ENCODE measurements around the gene ADAMTSL3. TPM values are rescaled to one million over a fixed set of nuclear protein-coding genes. Genes with fewer than 3 reads are reported as not detected.

ADAMTSL3 gene
- total RNA-seq, 2 experiments from 2014 or later = not detected

DNA sequence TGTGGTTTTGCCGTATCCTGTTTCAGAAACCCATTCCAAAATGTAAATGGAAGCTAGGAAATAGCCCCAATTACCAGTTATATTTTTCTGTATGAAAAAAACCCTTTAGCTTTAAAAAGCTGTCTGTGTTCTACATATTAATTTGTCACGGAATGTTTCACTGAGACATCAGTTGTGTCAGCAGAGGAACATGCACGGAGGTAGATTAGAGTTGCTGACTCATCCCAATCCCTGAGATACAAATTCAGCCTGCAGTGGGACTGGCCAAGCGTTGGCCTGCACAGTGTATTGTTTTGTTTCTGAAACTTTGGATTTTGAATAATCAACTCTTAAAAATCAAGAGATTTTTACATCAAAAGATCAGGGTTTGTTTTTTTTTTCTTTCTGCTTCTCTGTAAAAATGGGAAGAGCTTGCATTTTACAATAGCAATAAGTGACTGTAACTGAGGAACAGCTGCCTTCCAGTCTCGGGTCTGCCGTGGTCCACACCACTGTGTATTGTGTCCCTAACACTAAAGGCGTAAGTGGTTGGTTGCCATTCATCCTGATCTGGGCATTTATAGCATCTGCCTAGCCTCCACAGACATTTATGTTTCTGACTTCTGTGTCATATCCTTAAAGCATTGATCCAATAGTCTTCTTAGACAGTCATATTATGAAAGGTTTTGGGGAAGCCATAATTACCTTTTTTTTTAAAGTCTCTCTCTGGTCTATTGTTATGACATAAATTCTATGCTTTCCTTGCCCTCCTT, 218.1 kb downstream of the ADAMTSL3 start:
- no peaks in the 10 kb centered on the region for H3K36me3 Mint-ChIP-seq (ENCODE audit: low read depth)
- POLR2A ChIA-PET = no interaction called here
- CTCF ChIA-PET = interaction anchor here (0.6 kb wide), 1 partner anchor 71 kb away, joined by 3 read pairs; no protein-coding TSS in a partner anchor

GRCh38 chr15:83873966-83874365, 220.0 kb downstream of the ADAMTSL3 start:
- ChIA-PET CTCF (no interaction called here), POLR2A (no interaction called here)
- Mint-ChIP-seq H3K27me3 (no peaks in the 10 kb centered on the region), H3K4me3 (no peak overlapping the region), H3K27ac (no peak overlapping the region), H3K4me1 (no peaks in the 10 kb centered on the region), H3K36me3 (ENCODE audit: low read depth) (no peaks in the 10 kb centered on the region), H3K9me3 (no peaks in the 10 kb centered on the region)
- no peak for DNase-seq

More for the DNA sequence above, 218.1 kb downstream of the ADAMTSL3 start:
- Mint-ChIP-seq H3K27ac (no peak overlapping the region), H3K4me3 (no peak overlapping the region), H3K4me1 (no peaks in the 10 kb centered on the region), H3K27me3 (no peaks in the 10 kb centered on the region), H3K9me3 (no peaks in the 10 kb centered on the region)
- DNase-seq = no peak

DNA sequence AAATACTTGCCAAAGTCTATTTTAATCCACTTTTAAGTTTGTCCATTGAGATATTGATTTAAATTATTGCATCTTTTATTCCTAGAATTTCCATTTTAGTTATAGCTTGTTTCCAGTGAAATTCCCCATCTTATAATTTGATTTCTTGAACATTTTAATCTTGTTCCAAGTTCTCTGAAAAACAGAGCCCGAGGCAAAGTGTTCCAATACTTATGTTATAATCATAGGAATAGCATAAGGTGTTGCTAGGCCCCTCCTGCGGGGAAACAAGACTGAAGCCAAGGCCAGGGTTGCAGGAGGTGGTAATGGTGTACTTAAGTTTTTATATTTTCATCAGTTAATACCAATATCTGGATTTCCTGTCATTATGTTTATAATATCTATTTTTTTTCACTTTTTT, 226.6 kb downstream of the ADAMTSL3 start:
- no peak for DNase-seq
- no peak overlapping the region for H3K27ac Mint-ChIP-seq
- no peaks in the 10 kb centered on the region for H3K36me3 Mint-ChIP-seq (ENCODE audit: low read depth)
- H3K4me3 Mint-ChIP-seq = no peak overlapping the region
- POLR2A ChIA-PET = no interaction called here
- H3K9me3 Mint-ChIP-seq = no peaks in the 10 kb centered on the region
- CTCF ChIA-PET = no interaction called here
- peaks cover 6% of the 10 kb centered on the region for H3K27me3 Mint-ChIP-seq
- no peaks in the 10 kb centered on the region for H3K4me1 Mint-ChIP-seq

DNA sequence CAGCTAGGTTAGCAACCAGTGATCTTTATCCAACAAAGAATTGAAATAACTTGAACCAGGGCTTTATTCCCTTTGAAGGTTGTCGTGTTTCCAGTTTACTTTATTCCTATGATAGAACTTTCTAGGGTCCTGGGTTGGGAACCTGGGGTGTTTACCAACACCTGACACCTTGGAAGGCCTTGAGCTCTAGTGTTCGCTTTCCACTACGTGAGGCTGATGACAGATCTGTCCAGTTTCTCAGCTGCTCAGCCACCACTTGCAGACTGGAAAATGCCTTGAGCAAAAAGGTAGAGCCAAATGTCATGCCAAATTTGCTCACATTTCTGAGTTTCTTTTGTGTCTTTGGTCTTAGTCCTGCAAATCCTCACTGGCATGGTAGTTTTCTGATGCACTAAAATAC, 227.2 kb downstream of the ADAMTSL3 start:
- H3K9me3 Mint-ChIP-seq = no peaks in the 10 kb centered on the region
- H3K4me3 Mint-ChIP-seq = no peak overlapping the region
- ChIA-PET POLR2A (no interaction called here), CTCF (no interaction called here)
- no peak overlapping the region for H3K27ac Mint-ChIP-seq
- no peaks in the 10 kb centered on the region for H3K36me3 Mint-ChIP-seq (ENCODE audit: low read depth)
- DNase-seq = no peak
- peaks cover 6% of the 10 kb centered on the region for H3K27me3 Mint-ChIP-seq
- H3K4me1 Mint-ChIP-seq = no peaks in the 10 kb centered on the region

DNA sequence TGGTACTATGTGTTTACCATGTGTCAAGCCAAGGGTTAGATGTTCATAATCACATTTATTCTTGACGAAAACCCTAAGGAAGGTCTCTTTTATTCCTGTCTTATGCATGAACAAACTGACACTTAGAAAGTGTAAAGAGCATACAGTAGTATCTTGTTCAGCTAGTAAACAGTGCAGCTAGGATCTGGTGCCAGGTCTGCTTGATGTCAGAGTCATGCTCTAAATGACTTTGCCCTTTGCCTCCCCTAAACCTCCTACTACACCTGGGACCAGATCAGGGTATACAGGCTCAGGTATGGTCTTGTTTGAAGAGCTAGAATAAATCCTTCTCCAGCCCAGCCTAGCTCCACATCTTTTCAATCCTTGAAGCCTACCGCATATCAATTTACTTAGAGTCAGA, 232.4 kb downstream of the ADAMTSL3 start:
- H3K9me3 Mint-ChIP-seq = no peaks in the 10 kb centered on the region
- H3K27me3 Mint-ChIP-seq = peaks cover 5% of the 10 kb centered on the region
- no peak for DNase-seq
- ChIA-PET CTCF (no interaction called here), POLR2A (no interaction called here)
- no peak overlapping the region for H3K27ac Mint-ChIP-seq
- H3K36me3 Mint-ChIP-seq (ENCODE audit: low read depth) = no peaks in the 10 kb centered on the region
- H3K4me1 Mint-ChIP-seq = peaks cover 2% of the 10 kb centered on the region
- no peak overlapping the region for H3K4me3 Mint-ChIP-seq

DNA sequence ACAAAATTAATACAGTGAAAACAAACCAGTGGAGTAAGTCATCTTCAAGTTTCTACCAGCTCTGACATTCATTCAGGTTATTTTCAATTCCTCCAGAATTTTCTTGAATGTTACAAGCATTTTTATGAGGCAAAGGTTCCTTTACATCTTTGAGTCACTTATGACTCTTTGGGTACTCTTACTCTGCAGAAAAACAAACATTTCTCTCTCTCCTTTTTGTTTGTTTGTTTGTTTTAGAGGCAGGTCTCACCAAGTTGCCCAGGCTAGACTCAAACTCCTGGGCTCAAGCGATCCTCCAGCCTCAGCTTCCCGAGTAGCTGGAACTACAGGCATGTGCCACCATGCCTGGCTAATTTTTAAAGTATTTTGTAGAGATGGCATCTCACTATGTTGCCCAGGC, 233.5 kb downstream of the ADAMTSL3 start:
- Mint-ChIP-seq H3K4me3 (no peak overlapping the region), H3K9me3 (no peaks in the 10 kb centered on the region), H3K36me3 (ENCODE audit: low read depth) (no peaks in the 10 kb centered on the region), H3K27me3 (peaks cover 5% of the 10 kb centered on the region), H3K4me1 (peaks cover 2% of the 10 kb centered on the region), H3K27ac (no peak overlapping the region)
- ChIA-PET CTCF (no interaction called here), POLR2A (no interaction called here)
- no peak for DNase-seq

GRCh38 chr15:83887961-83888360, 234.0 kb downstream of the ADAMTSL3 start:
- H3K4me3 Mint-ChIP-seq = no peak overlapping the region
- H3K27ac Mint-ChIP-seq = no peak overlapping the region

GRCh38 chr15:83889995-83890394, 236.1 kb downstream of the ADAMTSL3 start:
- peaks cover 2% of the 10 kb centered on the region for H3K4me1 Mint-ChIP-seq
- no peak overlapping the region for H3K27ac Mint-ChIP-seq
- peaks cover 8% of the 10 kb centered on the region for H3K27me3 Mint-ChIP-seq
- DNase-seq = no peak
- no peaks in the 10 kb centered on the region for H3K9me3 Mint-ChIP-seq
- no peaks in the 10 kb centered on the region for H3K36me3 Mint-ChIP-seq (ENCODE audit: low read depth)
- ChIA-PET CTCF (interaction anchor here (0.6 kb wide), 1 partner anchor 156 kb away, joined by 3 read pairs; no protein-coding TSS in a partner anchor), POLR2A (no interaction called here)
- H3K4me3 Mint-ChIP-seq = no peak overlapping the region

More at GRCh38 chr15:83887961-83888360, 234.0 kb downstream of the ADAMTSL3 start:
- ChIA-PET CTCF (no interaction called here), POLR2A (no interaction called here)
- H3K4me1 Mint-ChIP-seq = peaks cover 2% of the 10 kb centered on the region
- peaks cover 5% of the 10 kb centered on the region for H3K27me3 Mint-ChIP-seq
- no peaks in the 10 kb centered on the region for H3K9me3 Mint-ChIP-seq
- no peak for DNase-seq
- H3K36me3 Mint-ChIP-seq (ENCODE audit: low read depth) = no peaks in the 10 kb centered on the region

DNA sequence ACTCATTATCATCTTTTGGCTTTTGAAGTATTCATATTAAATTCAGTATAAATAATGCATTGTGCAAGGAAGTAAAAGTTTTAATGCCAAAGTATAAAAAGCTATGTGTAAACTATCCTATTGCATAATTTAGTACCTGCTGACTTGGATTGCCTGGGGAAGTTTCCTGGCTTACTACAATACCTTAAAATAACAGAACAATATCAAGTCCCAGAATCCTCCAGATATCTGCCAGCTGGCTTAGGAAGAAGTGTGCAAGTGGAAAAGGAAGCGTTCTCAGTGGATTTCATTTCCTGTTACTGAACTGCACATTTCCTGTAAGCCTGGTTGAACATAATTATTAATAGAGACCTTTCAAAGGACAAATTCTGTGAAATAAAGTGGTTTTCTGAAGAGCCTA, 236.7 kb downstream of the ADAMTSL3 start:
- Mint-ChIP-seq H3K36me3 (ENCODE audit: low read depth) (no peaks in the 10 kb centered on the region), H3K4me3 (no peak overlapping the region), H3K27ac (no peak overlapping the region), H3K4me1 (peaks cover 2% of the 10 kb centered on the region), H3K27me3 (peaks cover 8% of the 10 kb centered on the region), H3K9me3 (no peaks in the 10 kb centered on the region)
- CTCF ChIA-PET = interaction anchor here (0.6 kb wide), 1 partner anchor 157 kb away, joined by 3 read pairs; no protein-coding TSS in a partner anchor
- DNase-seq = no peak
- POLR2A ChIA-PET = no interaction called here

- no peaks in the 10 kb centered on the region for H3K36me3 Mint-ChIP-seq (ENCODE audit: low read depth)
- no peaks in the 10 kb centered on the region for H3K9me3 Mint-ChIP-seq
- CTCF ChIA-PET = no interaction called here
- no peak overlapping the region for H3K4me3 Mint-ChIP-seq
- peaks cover 8% of the 10 kb centered on the region for H3K27me3 Mint-ChIP-seq
- H3K4me1 Mint-ChIP-seq = peaks cover 2% of the 10 kb centered on the region
- DNase-seq = no peak
- POLR2A ChIA-PET = no interaction called here
- no peak overlapping the region for H3K27ac Mint-ChIP-seq
Measured at GRCh38 chr15:83892498-83892897, 238.6 kb downstream of the ADAMTSL3 start.

DNA sequence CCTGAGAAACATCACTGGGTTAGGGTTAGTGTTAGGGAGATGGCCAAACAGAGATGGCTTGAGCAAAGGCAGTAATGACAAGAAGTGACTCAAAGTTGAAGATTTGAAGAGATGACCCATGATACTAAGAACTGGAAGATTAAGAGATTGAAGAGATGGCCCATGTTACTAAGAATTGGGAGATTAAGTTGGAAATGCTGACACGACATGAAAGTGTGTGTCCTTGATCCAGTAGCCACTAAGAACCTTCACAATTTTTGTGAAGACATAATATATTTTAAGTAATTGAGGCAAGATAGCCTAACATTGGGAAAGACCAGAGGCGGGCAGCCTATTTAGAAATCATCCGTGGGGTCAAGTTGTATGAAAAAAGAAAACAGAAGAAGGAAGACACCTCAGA, 239.4 kb downstream of the ADAMTSL3 start:
- H3K36me3 Mint-ChIP-seq (ENCODE audit: low read depth) = no peaks in the 10 kb centered on the region
- no peak overlapping the region for H3K27ac Mint-ChIP-seq
- H3K4me1 Mint-ChIP-seq = peaks cover 2% of the 10 kb centered on the region
- peaks cover 12% of the 10 kb centered on the region for H3K27me3 Mint-ChIP-seq
- CTCF ChIA-PET = no interaction called here
- DNase-seq = no peak
- no peaks in the 10 kb centered on the region for H3K9me3 Mint-ChIP-seq
- POLR2A ChIA-PET = no interaction called here
- H3K4me3 Mint-ChIP-seq = no peak overlapping the region

DNA sequence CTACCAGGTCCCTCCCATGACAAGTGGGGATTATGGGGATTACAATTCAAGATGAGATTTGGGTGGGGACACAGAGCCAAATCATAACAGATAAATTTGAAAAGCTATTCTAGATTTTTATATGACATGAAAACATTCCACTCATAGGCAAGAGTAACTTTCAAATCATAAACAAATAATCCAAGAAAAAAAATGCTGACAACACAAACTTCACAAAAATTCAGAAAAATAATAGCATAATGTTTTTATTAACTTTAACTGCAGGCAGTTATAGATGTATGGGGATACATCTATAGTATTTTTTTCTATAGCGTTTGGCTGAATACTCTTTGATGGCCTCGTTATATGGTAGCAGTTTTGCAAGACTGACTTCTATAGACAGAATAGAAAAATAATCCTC, 243.1 kb downstream of the ADAMTSL3 start:
- Mint-ChIP-seq H3K36me3 (ENCODE audit: low read depth) (no peaks in the 10 kb centered on the region), H3K9me3 (no peaks in the 10 kb centered on the region), H3K4me3 (no peak overlapping the region), H3K27ac (no peak overlapping the region), H3K4me1 (no peaks in the 10 kb centered on the region), H3K27me3 (peaks cover 13% of the 10 kb centered on the region)
- CTCF ChIA-PET = no interaction called here
- DNase-seq = no peak
- POLR2A ChIA-PET = no interaction called here

- no peak for DNase-seq
- Mint-ChIP-seq H3K4me1 (no peaks in the 10 kb centered on the region), H3K4me3 (no peak overlapping the region), H3K36me3 (ENCODE audit: low read depth) (no peaks in the 10 kb centered on the region), H3K27ac (no peak overlapping the region), H3K9me3 (no peaks in the 10 kb centered on the region), H3K27me3 (peaks cover 10% of the 10 kb centered on the region)
- POLR2A ChIA-PET = no interaction called here
- CTCF ChIA-PET = no interaction called here
Measured at GRCh38 chr15:83898361-83898760, 244.4 kb downstream of the ADAMTSL3 start.

GRCh38 chr15:83899670-83900069, 245.7 kb downstream of the ADAMTSL3 start:
- H3K4me1 Mint-ChIP-seq = no peaks in the 10 kb centered on the region
- no peaks in the 10 kb centered on the region for H3K9me3 Mint-ChIP-seq
- no peak overlapping the region for H3K4me3 Mint-ChIP-seq
- no peak overlapping the region for H3K27ac Mint-ChIP-seq
- ChIA-PET CTCF (interaction anchor here (0.6 kb wide), 1 partner anchor 64 kb away, joined by 3 read pairs; no protein-coding TSS in a partner anchor), POLR2A (no interaction called here)
- no peak for DNase-seq
- H3K36me3 Mint-ChIP-seq (ENCODE audit: low read depth) = no peaks in the 10 kb centered on the region
- peaks cover 13% of the 10 kb centered on the region for H3K27me3 Mint-ChIP-seq
